DOHH2 (cell line): ENCODE data around the gene NRXN3.

Source experiments
- H3F3A ChIP-seq: fragments of 200-600 bp; sonication (generic), shearing (Covaris generic); 2 replicates; pipeline ENCODE4 v1.6.0; 2016; ENCODE audit warnings: antibody characterized with exemption, mild to moderate bottlenecking; ENCODE audit not compliant: control insufficient read depth, insufficient read depth
- H3K27ac ChIP-seq: fragments of 200-600 bp; sonication (generic); 2 replicates; pipeline ENCODE4 v1.5.1; 2014; ENCODE audit warnings: low read depth, mild to moderate bottlenecking, low read length, moderate library complexity
- H3K27me3 ChIP-seq: fragments of 200-600 bp; sonication (generic); 2 replicates; pipeline ENCODE4 v1.6.1; 2014; ENCODE audit warnings: mild to moderate bottlenecking, low read length, mixed read lengths; ENCODE audit not compliant: control insufficient read depth
- H3K36me3 ChIP-seq: fragments of 200-600 bp; sonication (generic); 2 replicates; pipeline ENCODE4 v1.6.1; 2014; ENCODE audit warnings: mild to moderate bottlenecking, low read length, moderate library complexity, mixed read lengths; ENCODE audit not compliant: control insufficient read depth
- H3K4me1 ChIP-seq: fragments of 200-600 bp; sonication (generic); 2 replicates; pipeline ENCODE4 v1.6.1; 2014; ENCODE audit warnings: mild to moderate bottlenecking, low read length, mixed read lengths; ENCODE audit not compliant: control insufficient read depth
- H3K4me2 ChIP-seq: fragments of 200-600 bp; sonication (generic); 2 replicates; pipeline ENCODE4 v1.6.0; 2014; ENCODE audit warnings: mild to moderate bottlenecking, low read length, moderate library complexity
- H3K4me3 ChIP-seq: fragments of 200-600 bp; sonication (generic); 2 replicates; pipeline ENCODE4 v1.5.1; 2014; ENCODE audit warnings: mild to moderate bottlenecking, low read length, mixed read lengths
- H3K79me2 ChIP-seq: fragments of 200-600 bp; sonication (generic); 2 replicates; pipeline ENCODE4 v1.6.1; 2014; ENCODE audit warnings: mild to moderate bottlenecking, low read length, mixed read lengths; ENCODE audit not compliant: control insufficient read depth
- H3K9me2 ChIP-seq: fragments of 200-600 bp; sonication (generic); replicated peaks from 2 replicates; pipeline ENCODE4 v1.6.1; 2014; ENCODE audit warnings: mild to moderate bottlenecking, low read length, mixed read lengths; ENCODE audit not compliant: control insufficient read depth
- H3K9me3 ChIP-seq: fragments of 200-600 bp; sonication (generic); 2 replicates; pipeline ENCODE4 v1.6.1; 2014; ENCODE audit warnings: antibody characterized with exemption, low read length, mixed read lengths; ENCODE audit not compliant: control insufficient read depth, insufficient read depth
- H4K20me1 ChIP-seq: fragments of 200-600 bp; sonication (generic); 2 replicates; pipeline ENCODE4 v1.6.0; 2014; ENCODE audit warnings: low read depth, mild to moderate bottlenecking, antibody characterized with exemption, low read length, moderate library complexity; ENCODE audit not compliant: control insufficient read depth, insufficient read depth
- EZH2phosphoT487 ChIP-seq: fragments of 200-600 bp; sonication (generic); IDR thresholded peaks from 2 replicates; pipeline ENCODE4 v1.6.1; 2017; ENCODE audit warnings: borderline replicate concordance, mild to moderate bottlenecking, antibody characterized with exemption, low read length, moderate library complexity, mixed read lengths
- TF ChIP-seq, protein P1 (sequence below): fragments of 200-600 bp; sonication (generic); IDR thresholded peaks from one replicate; pipeline ENCODE4 v1.5.1; 2014; ENCODE audit warnings: antibody characterized with exemption, mild to moderate bottlenecking, low read depth, low read length; ENCODE audit not compliant: poor library complexity, severe bottlenecking

The NRXN3 gene

DNA sequence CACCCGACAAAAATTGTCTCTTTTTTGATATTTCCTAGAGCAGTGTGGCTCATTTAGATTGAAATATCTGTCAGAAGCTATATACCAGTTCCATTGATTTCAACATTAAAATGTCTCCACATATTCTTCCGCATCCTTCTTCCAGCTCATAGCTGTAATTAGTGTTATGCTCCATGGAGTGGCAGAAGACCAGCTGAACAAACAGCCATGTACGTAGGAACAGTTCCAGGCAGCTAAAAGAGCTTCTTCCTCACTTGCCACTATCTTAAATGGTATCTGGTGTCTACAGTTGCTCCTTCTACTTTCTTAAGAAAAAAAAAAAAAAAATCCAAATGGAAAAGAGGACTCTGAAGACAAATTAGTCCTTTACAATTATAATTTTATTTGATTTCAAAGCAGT, 1193.1 kb downstream of the NRXN3 start:
- no peaks in the 10 kb centered on the region for H3K36me3 ChIP-seq
- H3K79me2 ChIP-seq, result no peaks in the 10 kb centered on the region
- H3K9me2 ChIP-seq, result no peaks in the 10 kb centered on the region
- no peaks in the 10 kb centered on the region for H3K9me3 ChIP-seq
- H3K27me3 ChIP-seq, result no peaks in the 10 kb centered on the region
- no peaks in the 10 kb centered on the region for H4K20me1 ChIP-seq
- no peaks in the 10 kb centered on the region for H3F3A ChIP-seq
- no peak overlapping the region for H3K27ac ChIP-seq
- TF ChIP-seq EZH2phosphoT487, result no peak
- TF ChIP-seq, protein P1, sequence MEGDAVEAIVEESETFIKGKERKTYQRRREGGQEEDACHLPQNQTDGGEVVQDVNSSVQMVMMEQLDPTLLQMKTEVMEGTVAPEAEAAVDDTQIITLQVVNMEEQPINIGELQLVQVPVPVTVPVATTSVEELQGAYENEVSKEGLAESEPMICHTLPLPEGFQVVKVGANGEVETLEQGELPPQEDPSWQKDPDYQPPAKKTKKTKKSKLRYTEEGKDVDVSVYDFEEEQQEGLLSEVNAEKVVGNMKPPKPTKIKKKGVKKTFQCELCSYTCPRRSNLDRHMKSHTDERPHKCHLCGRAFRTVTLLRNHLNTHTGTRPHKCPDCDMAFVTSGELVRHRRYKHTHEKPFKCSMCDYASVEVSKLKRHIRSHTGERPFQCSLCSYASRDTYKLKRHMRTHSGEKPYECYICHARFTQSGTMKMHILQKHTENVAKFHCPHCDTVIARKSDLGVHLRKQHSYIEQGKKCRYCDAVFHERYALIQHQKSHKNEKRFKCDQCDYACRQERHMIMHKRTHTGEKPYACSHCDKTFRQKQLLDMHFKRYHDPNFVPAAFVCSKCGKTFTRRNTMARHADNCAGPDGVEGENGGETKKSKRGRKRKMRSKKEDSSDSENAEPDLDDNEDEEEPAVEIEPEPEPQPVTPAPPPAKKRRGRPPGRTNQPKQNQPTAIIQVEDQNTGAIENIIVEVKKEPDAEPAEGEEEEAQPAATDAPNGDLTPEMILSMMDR, result no peak
- H3K4me2 ChIP-seq, result no peak overlapping the region
- no peak overlapping the region for H3K4me3 ChIP-seq
- no peaks in the 10 kb centered on the region for H3K4me1 ChIP-seq

- Histone ChIP-seq H3K4me2 (no peak overlapping the region), H3K9me3 (no peaks in the 10 kb centered on the region), H3K36me3 (no peaks in the 10 kb centered on the region), H3K9me2 (no peaks in the 10 kb centered on the region), H3K27me3 (no peaks in the 10 kb centered on the region), H4K20me1 (no peaks in the 10 kb centered on the region), H3K79me2 (no peaks in the 10 kb centered on the region), H3K27ac (no peak overlapping the region), H3K4me3 (no peak overlapping the region), H3K4me1 (no peaks in the 10 kb centered on the region), H3F3A (no peaks in the 10 kb centered on the region)
- TF ChIP-seq, protein P1, result no peak
- no peak for TF ChIP-seq EZH2phosphoT487
Observed at GRCh38 chr14:79369359-79370332, 1199.5 kb downstream of the NRXN3 start.

GRCh38 chr14:79370969-79371368, 1200.8 kb downstream of the NRXN3 start:
- no peaks in the 10 kb centered on the region for H3K27me3 ChIP-seq
- H4K20me1 ChIP-seq, result no peaks in the 10 kb centered on the region
- H3K4me2 ChIP-seq, result no peak overlapping the region
- no peaks in the 10 kb centered on the region for H3K36me3 ChIP-seq
- H3K4me3 ChIP-seq, result no peak overlapping the region
- no peaks in the 10 kb centered on the region for H3K4me1 ChIP-seq
- no peaks in the 10 kb centered on the region for H3K9me3 ChIP-seq
- H3K79me2 ChIP-seq, result no peaks in the 10 kb centered on the region
- H3K27ac ChIP-seq, result no peak overlapping the region
- no peaks in the 10 kb centered on the region for H3F3A ChIP-seq
- no peaks in the 10 kb centered on the region for H3K9me2 ChIP-seq
- TF ChIP-seq EZH2phosphoT487, result no peak
- TF ChIP-seq, protein P1, result no peak
